ENCODE results near the gene OR13J1. TPM values are rescaled to one million over a fixed set of nuclear protein-coding genes. Genes with fewer than 3 reads are reported as not detected.
"Not testable (repeated sequence)": the region's sequence is repeated elsewhere in the genome, so short reads cannot be mapped to it uniquely, and the experiment has no call there.

OR13J1 gene
- total RNA-seq, 3 donors from 2014 or later, result not detected

- Histone ChIP-seq H3K4me3 (no peak overlapping the region), H3K36me3 (no peaks in the 10 kb centered on the region), H3K27me3 (no peaks in the 10 kb centered on the region), H3K9me3 (no peaks in the 10 kb centered on the region), H3K27ac (peak overlapping the region; percentile 95 to 100), H3K4me1 (peaks cover 42 to 51% of the 10 kb centered on the region in 2 donors)
- TF ChIP-seq, protein P1, sequence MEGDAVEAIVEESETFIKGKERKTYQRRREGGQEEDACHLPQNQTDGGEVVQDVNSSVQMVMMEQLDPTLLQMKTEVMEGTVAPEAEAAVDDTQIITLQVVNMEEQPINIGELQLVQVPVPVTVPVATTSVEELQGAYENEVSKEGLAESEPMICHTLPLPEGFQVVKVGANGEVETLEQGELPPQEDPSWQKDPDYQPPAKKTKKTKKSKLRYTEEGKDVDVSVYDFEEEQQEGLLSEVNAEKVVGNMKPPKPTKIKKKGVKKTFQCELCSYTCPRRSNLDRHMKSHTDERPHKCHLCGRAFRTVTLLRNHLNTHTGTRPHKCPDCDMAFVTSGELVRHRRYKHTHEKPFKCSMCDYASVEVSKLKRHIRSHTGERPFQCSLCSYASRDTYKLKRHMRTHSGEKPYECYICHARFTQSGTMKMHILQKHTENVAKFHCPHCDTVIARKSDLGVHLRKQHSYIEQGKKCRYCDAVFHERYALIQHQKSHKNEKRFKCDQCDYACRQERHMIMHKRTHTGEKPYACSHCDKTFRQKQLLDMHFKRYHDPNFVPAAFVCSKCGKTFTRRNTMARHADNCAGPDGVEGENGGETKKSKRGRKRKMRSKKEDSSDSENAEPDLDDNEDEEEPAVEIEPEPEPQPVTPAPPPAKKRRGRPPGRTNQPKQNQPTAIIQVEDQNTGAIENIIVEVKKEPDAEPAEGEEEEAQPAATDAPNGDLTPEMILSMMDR (IDR thresholded peaks at IDR 0.05), result no peak
- TF ChIP-seq POLR2AphosphoS5 (IDR thresholded peaks at IDR 0.05) (no peak), POLR2A (IDR thresholded peaks at IDR 0.05) (no peak)
- DNase-seq (ENCODE audit: low spot score in 2 of 2), result no peak
- intact Hi-C loops (cut with DNase I; ENCODE audit: low total_unique reads), result no loop called here
Measured at GRCh38 chr9:35904338-35904737, 34.1 kb upstream of the OR13J1 start.

DNA sequence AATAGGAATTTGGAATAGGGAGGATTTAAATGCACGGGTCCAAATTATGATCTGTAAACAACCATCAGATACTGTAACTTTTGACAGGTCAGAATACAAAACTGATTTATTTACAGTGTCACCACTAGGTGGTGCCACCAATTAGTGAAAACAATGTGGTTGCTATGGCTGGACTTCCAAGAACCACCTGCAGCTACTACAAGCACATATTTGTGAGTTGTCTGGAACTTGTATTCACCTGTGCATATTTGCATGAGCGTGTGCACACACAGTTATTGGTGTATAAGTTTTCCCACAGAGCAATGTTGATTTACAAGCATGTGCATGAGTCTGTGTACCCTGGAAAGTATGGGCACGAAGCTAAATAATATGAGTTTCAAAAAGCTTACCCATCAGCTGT lies 32.8 kb upstream of the OR13J1 start:
- TF ChIP-seq POLR2AphosphoS5 (IDR thresholded peaks at IDR 0.05) (peak in 1 of 3 donors; percentile 23), POLR2A (IDR thresholded peaks at IDR 0.05) (no peak)
- TF ChIP-seq, protein P1 (IDR thresholded peaks at IDR 0.05), result peak; percentile 79 to 93 (median 85)
- Histone ChIP-seq H3K27ac (no peak overlapping the region), H3K4me1 (peaks cover 29 to 38% of the 10 kb centered on the region in 2 donors), H3K27me3 (no peaks in the 10 kb centered on the region), H3K4me3 (no peak overlapping the region), H3K36me3 (no peaks in the 10 kb centered on the region), H3K9me3 (no peaks in the 10 kb centered on the region)
- intact Hi-C loops (cut with DNase I; ENCODE audit: low total_unique reads), result no loop called here
- no peak for DNase-seq (ENCODE audit: low spot score in 2 of 2)

DNA sequence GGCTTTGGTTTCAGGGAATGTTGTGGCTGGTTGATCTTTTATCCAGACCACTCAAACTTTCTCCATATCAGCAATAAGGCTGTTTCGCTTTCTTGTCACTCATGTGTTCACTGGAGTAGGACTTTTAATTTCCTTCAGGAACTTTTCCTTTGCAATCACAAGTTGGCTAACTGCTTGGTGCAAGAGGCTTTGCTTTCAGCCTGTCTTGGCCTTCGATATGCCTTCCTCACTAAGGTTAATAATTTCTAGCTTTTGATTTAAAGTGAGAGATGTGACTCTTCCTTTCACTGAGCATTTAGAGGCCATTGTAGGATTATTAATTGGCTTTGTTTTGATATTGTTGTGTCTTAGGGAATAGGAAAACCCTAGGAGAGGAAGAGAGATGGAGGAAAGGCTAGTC lies 28.8 kb upstream of the OR13J1 start:
- no peak for DNase-seq (ENCODE audit: low spot score in 2 of 2)
- no peaks in the 10 kb centered on the region for H3K27me3 ChIP-seq
- peaks cover 0 to 3% of the 10 kb centered on the region in 2 donors for H3K4me1 ChIP-seq
- H3K4me3 ChIP-seq, result no peak overlapping the region
- TF ChIP-seq, protein P1 (IDR thresholded peaks at IDR 0.05), result no peak
- TF ChIP-seq POLR2AphosphoS5 (IDR thresholded peaks at IDR 0.05) (no peak), POLR2A (IDR thresholded peaks at IDR 0.05) (no peak)
- no peak overlapping the region for H3K27ac ChIP-seq
- intact Hi-C loops (cut with DNase I; ENCODE audit: low total_unique reads), result no loop called here
- H3K36me3 ChIP-seq, result no peaks in the 10 kb centered on the region
- H3K9me3 ChIP-seq, result no peaks in the 10 kb centered on the region

DNA sequence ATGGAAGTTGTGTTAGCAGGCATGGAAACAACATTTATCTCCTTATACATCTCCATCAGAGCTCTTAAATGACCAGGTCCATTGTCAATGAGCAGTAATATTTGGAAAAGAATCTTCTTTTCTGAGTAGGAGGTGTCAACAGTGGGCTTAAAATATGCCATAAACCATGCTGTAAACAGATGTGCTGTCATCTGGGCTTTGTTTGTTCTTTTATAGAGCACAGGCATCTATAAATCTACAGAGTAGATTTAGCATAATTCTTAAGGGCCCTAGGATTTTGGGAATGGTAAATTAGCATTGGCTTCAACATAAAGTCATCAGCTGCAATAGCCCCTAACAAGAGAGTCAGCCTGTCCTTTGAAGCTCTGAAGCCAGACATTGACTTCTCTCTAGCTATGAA lies 28.1 kb upstream of the OR13J1 start:
- TF ChIP-seq POLR2AphosphoS5 (IDR thresholded peaks at IDR 0.05) (no peak), POLR2A (IDR thresholded peaks at IDR 0.05) (no peak)
- TF ChIP-seq, protein P1 (IDR thresholded peaks at IDR 0.05), result no peak

DNA sequence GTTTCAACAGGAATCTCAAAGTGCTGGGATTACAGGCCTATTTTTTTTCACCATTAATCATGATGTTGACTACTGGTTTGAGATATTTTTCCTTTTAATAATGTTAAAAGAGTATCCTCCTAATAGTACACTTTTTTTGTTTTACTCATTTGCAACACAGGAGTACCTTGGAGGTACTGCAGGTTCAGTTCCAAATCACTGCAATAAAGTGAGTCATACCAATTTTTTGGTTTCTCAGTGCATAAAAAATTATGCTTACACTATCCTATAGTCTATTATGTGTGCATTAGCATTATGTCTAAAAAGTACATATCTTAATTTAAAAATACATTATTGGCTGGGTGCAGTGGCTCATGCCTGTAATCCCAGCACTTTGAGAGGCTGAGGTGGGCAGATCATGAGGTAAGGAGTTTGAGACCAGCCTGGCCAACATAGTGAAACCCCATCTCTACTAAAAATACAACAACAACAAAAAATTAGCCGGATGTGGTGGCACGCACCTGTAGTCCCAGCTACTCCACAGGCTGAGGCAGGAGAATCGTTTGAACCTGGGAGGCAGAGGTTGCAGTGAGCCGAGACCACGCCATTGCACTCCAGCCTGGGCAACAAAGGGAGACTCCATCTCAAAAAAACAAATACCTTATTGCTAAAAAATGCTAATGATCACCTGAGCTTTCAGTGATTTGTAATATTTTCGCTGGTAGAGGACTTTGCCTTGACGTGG lies 27.3 kb upstream of the OR13J1 start:
- H3K36me3 ChIP-seq; H3K4me1 ChIP-seq; H3K4me3 ChIP-seq; H3K27me3 ChIP-seq; H3K9me3 ChIP-seq; intact Hi-C loops (cut with DNase I; ENCODE audit: low total_unique reads); H3K27ac ChIP-seq; DNase-seq (ENCODE audit: low spot score in 2 of 2): not testable (repeated sequence)

More for the DNA sequence above, 28.1 kb upstream of the OR13J1 start:
- peaks cover 0 to 1% of the 10 kb centered on the region in 2 donors for H3K4me1 ChIP-seq
- no peak overlapping the region for H3K27ac ChIP-seq
- no peak for DNase-seq (ENCODE audit: low spot score in 2 of 2)
- intact Hi-C loops (cut with DNase I; ENCODE audit: low total_unique reads), result no loop called here
- H3K9me3 ChIP-seq, result no peaks in the 10 kb centered on the region
- no peaks in the 10 kb centered on the region for H3K36me3 ChIP-seq
- no peaks in the 10 kb centered on the region for H3K27me3 ChIP-seq
- no peak overlapping the region for H3K4me3 ChIP-seq

All from breast epithelium (tissue), 4 donors.